ENCODE results near the gene WDR81.

The WDR81 gene

GRCh38 chr17:1783834-1784611, 59.5 kb downstream of the WDR81 start:
- no peak for TF ChIP-seq ZNF274 (IDR thresholded peaks at IDR 0.05; ENCODE audit: low read depth, low read length)
- H3K4me3 ChIP-seq (ENCODE audit: low read length), result no peak overlapping the region

GRCh38 chr17:1785930-1786329, 61.4 kb downstream of the WDR81 start:
- no peak overlapping the region for H3K4me3 ChIP-seq (ENCODE audit: low read length)
- TF ChIP-seq ZNF274 (IDR thresholded peaks at IDR 0.05; ENCODE audit: low read depth, low read length), result no peak

- no peak for TF ChIP-seq ZNF274 (IDR thresholded peaks at IDR 0.05; ENCODE audit: low read depth, low read length)
- H3K4me3 ChIP-seq (ENCODE audit: low read length), result no peak overlapping the region
These were observed 62.2 kb downstream of the WDR81 start for GRCh38 chr17:1786708-1787107.

GRCh38 chr17:1787301-1787902, 62.9 kb downstream of the WDR81 start:
- no peak overlapping the region for H3K4me3 ChIP-seq (ENCODE audit: low read length)
- TF ChIP-seq ZNF274 (IDR thresholded peaks at IDR 0.05; ENCODE audit: low read depth, low read length), result no peak
